Muscle layer of colon (tissue), 2 donors: ENCODE measurements around the gene AWAT2.
"Not testable (repeated sequence)": the region's sequence is repeated elsewhere in the genome, so short reads cannot be mapped to it uniquely, and the experiment has no call there.

ENCODE experiments used
- H3K27ac ChIP-seq: one replicate; pipeline ENCODE4 v1.7.0; 2013; ENCODE audit warnings: low read depth, mild to moderate bottlenecking, low read length, moderate library complexity
- H3K27me3 ChIP-seq, 2 donors: one replicate each; pipeline ENCODE4 v1.7.0; 2013; ENCODE audit warnings: low read length in 2 of 2, mild to moderate bottlenecking in 2 of 2; ENCODE audit not compliant: insufficient read depth in 2 of 2, control insufficient read depth in 1 of 2
- H3K36me3 ChIP-seq: one replicate; pipeline ENCODE4 v1.7.0; 2013; ENCODE audit warnings: mild to moderate bottlenecking, low read length; ENCODE audit not compliant: insufficient read depth
- H3K4me1 ChIP-seq: one replicate; pipeline ENCODE4 v1.7.0; 2013; ENCODE audit warnings: mild to moderate bottlenecking, low read length; ENCODE audit not compliant: insufficient read depth
- H3K4me3 ChIP-seq, 2 donors: one replicate each; pipeline ENCODE4 v1.7.0; 2013; ENCODE audit warnings: low read length in 2 of 2, low read depth in 1 of 2, mild to moderate bottlenecking in 1 of 2, moderate library complexity in 1 of 2
- H3K9ac ChIP-seq: one replicate; pipeline ENCODE4 v1.7.0; 2013; ENCODE audit warnings: low read length
- H3K9me3 ChIP-seq: one replicate; pipeline ENCODE4 v1.7.0; 2013; ENCODE audit warnings: mild to moderate bottlenecking, low read length
- donor health status: abdominal sarcoma.
- donor health status: Adenocarcinoma of cecum.

Gene AWAT2

DNA sequence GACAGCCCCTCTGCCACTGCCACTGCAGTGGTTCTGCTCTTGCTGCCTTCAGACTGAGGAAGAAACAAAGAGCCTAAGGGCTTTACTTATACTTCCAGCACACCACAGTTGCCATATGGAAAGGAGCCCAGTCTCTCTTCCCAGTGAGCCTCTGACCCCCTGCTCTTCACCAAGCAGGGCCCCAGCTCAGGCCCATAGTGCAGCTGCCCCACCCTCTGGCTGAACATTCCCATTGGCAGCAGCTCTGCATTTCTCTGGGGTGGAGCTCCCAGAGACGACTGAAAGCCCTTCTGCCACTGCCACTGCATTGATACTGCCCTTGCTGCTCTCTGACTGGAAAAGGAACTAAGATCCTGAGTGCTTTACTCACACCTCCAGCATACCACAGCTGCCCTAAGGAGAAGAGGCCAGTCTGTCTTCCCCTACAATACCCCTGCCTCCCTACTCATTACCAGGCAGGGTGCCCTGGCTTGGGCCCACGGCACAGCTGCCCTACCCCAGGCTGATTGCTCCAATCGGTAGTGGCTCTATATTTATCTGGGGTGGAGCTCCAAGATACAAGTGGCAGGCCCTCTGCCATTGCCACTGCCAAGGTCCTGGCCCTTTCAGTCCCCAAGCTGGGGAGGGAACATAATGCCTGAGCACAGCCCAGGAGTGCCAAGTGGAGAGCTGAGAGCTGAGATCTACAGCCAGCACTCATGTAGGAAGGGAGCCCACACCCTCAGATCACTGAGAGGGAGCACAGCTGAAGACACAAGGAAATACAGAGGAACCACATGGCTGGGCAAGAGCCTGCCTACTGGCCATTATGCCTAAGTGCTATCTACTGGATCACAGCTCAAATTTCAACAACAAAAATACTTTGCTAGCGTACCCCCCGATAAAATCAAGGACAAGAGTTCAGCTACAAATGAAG, 36.0 kb downstream of the AWAT2 start:
- Histone ChIP-seq H3K36me3 (no peaks in the 10 kb centered on the region), H3K27me3 (peaks cover 0 to 15% of the 10 kb centered on the region in 2 donors), H3K27ac (no peak overlapping the region), H3K4me3 (no peak overlapping the region), H3K9ac (no peak overlapping the region), H3K9me3 (no peaks in the 10 kb centered on the region), H3K4me1 (no peaks in the 10 kb centered on the region)

DNA sequence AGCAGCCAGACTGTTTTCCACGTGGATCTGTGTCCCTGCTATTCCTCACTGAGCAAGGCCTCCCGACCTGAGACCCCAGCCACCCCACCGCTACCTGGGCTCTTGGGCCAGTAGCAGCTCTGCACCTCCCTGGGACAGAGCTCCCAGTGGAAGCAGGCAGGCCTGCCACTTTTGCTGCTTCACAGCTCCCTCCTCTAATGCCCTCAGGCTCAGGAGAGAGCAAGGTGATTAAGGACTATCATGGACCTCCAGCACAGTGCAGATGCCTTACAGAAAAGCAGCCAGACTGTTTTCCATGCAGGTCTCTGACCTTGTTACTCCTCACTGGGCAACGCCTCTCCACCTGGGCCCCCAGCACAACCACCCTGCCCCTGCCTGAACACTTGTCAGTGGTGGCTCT, 37.0 kb downstream of the AWAT2 start:
- H3K4me3 ChIP-seq: no peak overlapping the region
- H3K9ac ChIP-seq: no peak overlapping the region
- H3K4me1 ChIP-seq: no peaks in the 10 kb centered on the region
- H3K27me3 ChIP-seq: peaks cover 0 to 15% of the 10 kb centered on the region in 2 donors
- H3K36me3 ChIP-seq: no peaks in the 10 kb centered on the region
- H3K27ac ChIP-seq: no peak overlapping the region
- no peaks in the 10 kb centered on the region for H3K9me3 ChIP-seq

DNA sequence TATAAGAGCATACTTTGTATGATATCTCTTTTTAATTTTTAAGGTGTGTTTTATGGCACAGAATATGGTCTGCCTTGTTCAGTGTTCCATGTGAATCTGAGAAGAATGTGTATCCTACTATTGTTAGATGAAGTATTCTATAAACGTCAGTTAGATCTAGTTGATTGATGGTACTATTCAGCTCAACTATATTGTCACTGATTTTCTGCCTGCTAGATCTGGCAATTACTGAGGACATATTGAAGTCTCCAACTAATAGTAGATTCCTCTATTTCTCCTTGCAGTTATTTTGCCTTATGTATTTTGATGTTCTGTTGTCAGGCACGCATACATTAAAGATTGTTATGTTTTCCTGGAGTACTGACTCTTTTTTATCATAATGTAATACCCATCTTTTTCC, 39.8 kb downstream of the AWAT2 start:
- no peak overlapping the region for H3K4me3 ChIP-seq
- no peaks in the 10 kb centered on the region for H3K36me3 ChIP-seq
- H3K9ac ChIP-seq: no peak overlapping the region
- H3K27me3 ChIP-seq: peaks cover 0 to 15% of the 10 kb centered on the region in 2 donors
- H3K9me3 ChIP-seq: no peaks in the 10 kb centered on the region
- no peak overlapping the region for H3K27ac ChIP-seq
- no peaks in the 10 kb centered on the region for H3K4me1 ChIP-seq

DNA sequence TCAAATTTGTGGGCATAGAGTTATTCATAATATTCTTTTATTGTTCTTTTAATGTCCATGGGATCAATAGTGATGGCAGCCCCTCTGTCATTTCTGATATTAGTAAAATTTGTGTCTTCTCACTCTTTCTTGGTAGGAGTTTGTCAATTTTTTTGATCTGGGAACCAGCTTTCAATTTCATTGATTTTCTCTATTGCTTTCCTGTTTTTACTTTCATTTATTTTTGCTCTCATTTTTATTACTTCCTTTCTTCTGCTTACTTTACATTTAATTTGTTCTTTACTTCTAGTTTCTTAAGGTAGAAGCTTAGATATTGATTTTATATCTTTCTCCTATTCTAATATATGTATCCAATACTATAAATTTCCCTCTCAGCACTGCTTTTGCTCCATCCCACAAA, 40.7 kb downstream of the AWAT2 start:
- no peaks in the 10 kb centered on the region for H3K36me3 ChIP-seq
- no peak overlapping the region for H3K9ac ChIP-seq
- H3K9me3 ChIP-seq: no peaks in the 10 kb centered on the region
- no peak overlapping the region for H3K4me3 ChIP-seq
- no peaks in the 10 kb centered on the region for H3K4me1 ChIP-seq
- H3K27ac ChIP-seq: no peak overlapping the region
- peaks cover 0 to 15% of the 10 kb centered on the region in 2 donors for H3K27me3 ChIP-seq

DNA sequence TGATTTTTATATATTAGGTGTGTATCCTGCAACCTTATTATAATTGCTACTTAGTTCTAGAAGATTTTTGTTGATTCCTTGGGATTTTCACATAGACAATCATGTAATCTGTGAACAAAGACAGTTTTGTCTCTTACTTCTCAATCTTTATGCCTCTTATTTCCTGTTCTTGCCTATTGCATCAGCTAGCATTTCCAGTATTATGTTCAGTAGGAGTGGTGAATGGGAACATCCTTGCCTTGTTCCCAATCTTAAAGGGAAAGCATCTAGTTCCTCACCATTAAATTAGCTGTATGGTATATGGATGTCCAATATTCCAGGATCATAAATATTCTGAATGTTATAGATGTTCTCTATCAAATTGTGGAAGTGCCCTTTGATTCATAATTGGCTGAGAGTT, 41.8 kb downstream of the AWAT2 start:
- H3K27me3 ChIP-seq: peaks cover 0 to 5% of the 10 kb centered on the region in 2 donors
- no peaks in the 10 kb centered on the region for H3K36me3 ChIP-seq
- no peak overlapping the region for H3K9ac ChIP-seq
- H3K4me1 ChIP-seq: no peaks in the 10 kb centered on the region
- H3K9me3 ChIP-seq: no peaks in the 10 kb centered on the region
- no peak overlapping the region for H3K27ac ChIP-seq
- H3K4me3 ChIP-seq: no peak overlapping the region

DNA sequence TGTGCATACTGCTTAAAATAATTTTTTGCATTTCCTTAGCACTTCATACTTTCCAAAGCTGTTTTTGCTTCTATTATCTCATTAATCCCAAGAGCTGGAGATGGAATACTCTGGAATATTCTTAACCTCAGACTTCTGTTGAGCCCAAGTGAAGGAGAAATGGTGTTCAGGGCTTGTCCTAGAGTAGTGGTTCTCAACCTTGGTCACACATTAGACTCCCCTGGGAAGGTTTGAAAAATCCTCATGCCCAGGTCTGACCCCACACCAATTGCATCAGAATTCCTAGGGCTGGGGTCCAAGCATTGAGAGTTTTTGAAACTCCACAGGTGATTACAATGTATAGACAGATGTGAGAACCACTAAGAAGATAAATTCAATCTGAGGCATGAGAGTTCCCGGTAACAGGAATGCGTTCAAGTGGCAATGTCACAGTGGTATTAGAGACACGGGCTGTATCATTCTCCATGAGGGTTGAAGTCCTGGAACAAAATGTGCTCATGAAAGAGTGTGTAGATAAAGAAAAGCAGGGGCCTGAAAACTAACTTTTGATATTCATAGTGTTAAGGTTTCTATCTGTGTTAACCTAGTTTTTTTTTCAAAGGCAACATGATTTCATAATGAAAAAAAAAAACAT, 47.9 kb downstream of the AWAT2 start:
- no peaks in the 10 kb centered on the region for H3K27me3 ChIP-seq
- H3K9ac ChIP-seq: no peak overlapping the region
- no peaks in the 10 kb centered on the region for H3K9me3 ChIP-seq
- H3K4me1 ChIP-seq: no peaks in the 10 kb centered on the region
- no peaks in the 10 kb centered on the region for H3K36me3 ChIP-seq
- no peak overlapping the region for H3K4me3 ChIP-seq
- H3K27ac ChIP-seq: no peak overlapping the region

DNA sequence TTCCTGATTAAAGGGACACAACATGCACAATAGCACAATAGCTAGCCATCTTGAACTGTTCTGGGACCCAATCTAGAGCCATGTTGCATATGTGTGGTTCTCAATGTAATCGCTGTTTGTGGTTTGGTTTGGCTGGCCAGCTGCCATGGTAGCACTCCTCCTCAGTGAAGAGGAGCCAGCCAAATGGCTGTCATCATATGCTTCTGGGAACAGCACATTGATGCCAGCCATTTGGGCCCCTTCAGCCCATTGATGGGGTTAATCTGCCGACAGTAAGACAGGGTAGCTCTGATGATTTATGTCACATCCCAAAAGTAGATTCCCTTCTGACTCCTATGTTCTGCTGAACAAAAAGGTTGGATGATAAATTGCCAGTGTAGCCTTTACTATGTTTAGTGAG, 48.5 kb downstream of the AWAT2 start:
- Histone ChIP-seq H3K27ac (no peak overlapping the region), H3K4me1 (no peaks in the 10 kb centered on the region), H3K36me3 (no peaks in the 10 kb centered on the region), H3K9ac (no peak overlapping the region), H3K9me3 (no peaks in the 10 kb centered on the region), H3K4me3 (no peak overlapping the region), H3K27me3 (no peaks in the 10 kb centered on the region)

DNA sequence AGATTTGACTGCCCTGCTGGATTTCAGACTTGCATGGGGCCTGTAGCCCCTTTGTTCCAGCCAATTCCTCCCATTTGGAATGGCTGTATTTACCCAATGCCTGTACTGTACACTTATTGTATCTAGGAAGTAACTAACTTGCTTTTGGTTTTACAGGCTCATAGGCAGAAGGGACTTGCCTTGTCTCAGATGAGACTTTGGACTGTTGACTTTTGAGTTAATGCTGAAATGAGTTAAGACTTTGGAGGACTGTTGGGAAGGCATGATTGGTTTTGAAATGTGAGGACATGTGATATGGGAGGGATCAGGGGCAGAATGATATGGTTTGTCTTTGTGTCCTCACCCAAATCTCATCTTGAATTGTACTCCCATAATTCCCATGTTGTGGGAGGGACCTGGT, 51.4 kb downstream of the AWAT2 start:
- H3K9ac ChIP-seq, H3K4me1 ChIP-seq, H3K4me3 ChIP-seq, H3K27ac ChIP-seq, H3K27me3 ChIP-seq, H3K9me3 ChIP-seq, H3K36me3 ChIP-seq: not testable (repeated sequence)

DNA sequence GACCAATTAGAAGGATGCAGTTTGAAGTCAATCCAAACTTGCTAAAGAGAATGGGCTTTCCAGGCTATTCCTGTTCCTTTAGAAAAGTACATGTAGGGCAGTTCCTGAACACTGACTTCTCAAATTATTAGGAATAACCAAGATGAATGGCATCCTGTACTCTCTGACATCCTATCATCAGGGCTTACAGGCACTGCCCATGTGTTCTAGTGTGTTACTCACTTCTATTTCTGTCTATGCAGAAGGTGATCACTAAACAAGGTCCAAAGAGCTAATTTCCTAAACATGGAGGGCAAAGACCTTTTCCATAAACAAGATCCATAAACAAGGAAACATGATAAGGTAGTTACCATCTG, 53.6 kb downstream of the AWAT2 start:
- Histone ChIP-seq H3K4me1 (peaks cover 6% of the 10 kb centered on the region), H3K27me3 (no peaks in the 10 kb centered on the region), H3K36me3 (no peaks in the 10 kb centered on the region), H3K9me3 (no peaks in the 10 kb centered on the region), H3K27ac (no peak overlapping the region), H3K4me3 (no peak overlapping the region), H3K9ac (no peak overlapping the region)

DNA sequence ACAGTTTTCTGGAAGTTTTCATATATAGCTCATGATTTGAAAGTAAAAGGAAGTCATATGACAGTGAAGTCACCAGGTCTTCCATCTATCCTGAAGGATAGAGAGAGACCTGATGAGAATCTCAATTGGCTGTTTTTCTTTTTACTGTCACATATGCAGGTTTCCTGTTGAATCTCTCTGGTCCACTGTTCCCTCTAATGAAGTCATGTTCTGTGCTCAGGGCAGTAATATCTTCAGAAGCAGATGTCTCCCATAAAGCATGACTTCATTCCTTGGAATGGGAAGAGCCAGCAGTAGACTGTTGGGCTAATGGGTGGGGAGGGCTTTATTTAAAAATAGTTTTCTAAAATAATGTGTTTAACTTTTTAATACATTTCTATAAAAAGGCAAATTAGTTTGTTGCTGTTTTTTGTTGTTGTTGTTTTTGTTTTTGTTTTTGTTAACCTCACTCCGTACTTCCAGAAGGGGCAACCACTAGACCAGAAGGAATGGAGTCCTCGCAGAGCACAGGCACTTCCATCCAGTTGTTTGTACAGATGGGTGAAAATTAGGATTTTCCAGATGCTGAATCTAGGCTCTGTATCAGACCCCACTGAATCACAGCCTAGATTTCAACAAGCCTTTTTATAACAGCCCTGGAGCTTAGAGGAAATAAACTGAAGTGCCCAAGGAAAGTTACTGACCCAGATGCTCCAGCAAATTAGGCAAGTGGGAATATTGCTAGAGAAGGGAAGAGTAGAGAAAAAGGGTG, 54.2 kb downstream of the AWAT2 start:
- no peaks in the 10 kb centered on the region for H3K36me3 ChIP-seq
- H3K4me1 ChIP-seq: peaks cover 6% of the 10 kb centered on the region
- no peak overlapping the region for H3K27ac ChIP-seq
- H3K9me3 ChIP-seq: no peaks in the 10 kb centered on the region
- no peak overlapping the region for H3K4me3 ChIP-seq
- no peaks in the 10 kb centered on the region for H3K27me3 ChIP-seq
- H3K9ac ChIP-seq: no peak overlapping the region

DNA sequence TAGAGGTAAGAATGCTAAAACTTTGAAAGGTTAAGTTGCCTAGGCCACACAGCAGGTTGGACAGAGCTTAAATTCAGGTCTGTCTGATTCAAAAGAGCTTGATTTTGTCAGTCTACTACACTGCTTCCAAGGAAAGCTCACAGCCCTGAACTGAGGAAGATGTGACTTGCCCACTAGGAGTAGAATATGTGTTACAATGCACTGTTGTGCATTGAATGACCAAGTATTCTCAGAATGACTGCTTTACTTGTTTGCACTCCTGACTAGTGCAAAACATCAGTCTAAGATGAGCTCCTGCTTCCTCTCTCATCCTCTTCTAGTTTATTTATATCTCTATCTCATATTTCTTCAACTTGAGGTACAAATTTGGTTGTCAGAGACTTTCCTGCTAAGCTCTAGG, 56.2 kb downstream of the AWAT2 start:
- Histone ChIP-seq H3K4me1 (peaks cover 6% of the 10 kb centered on the region), H3K4me3 (no peak overlapping the region), H3K36me3 (no peaks in the 10 kb centered on the region), H3K27me3 (no peaks in the 10 kb centered on the region), H3K9me3 (no peaks in the 10 kb centered on the region), H3K9ac (no peak overlapping the region), H3K27ac (no peak overlapping the region)
